ENCODE data around the gene TM2D3. TPM values are rescaled to one million over a fixed set of nuclear protein-coding genes. Genes with fewer than 3 reads are reported as not detected.

Gene TM2D3
- total RNA-seq, 1 donor from 2014 or later, result 105 TPM

- Histone ChIP-seq H3K4me3 (no peak overlapping the region), H3K27me3 (no peaks in the 10 kb centered on the region), H3K36me3 (no peaks in the 10 kb centered on the region), H3K4me1 (no peaks in the 10 kb centered on the region), H3K27ac (no peak overlapping the region), H3K9me3 (no peaks in the 10 kb centered on the region)
- intact Hi-C loops (cut with DNase I), result no loop called here
- TF ChIP-seq, protein P1, sequence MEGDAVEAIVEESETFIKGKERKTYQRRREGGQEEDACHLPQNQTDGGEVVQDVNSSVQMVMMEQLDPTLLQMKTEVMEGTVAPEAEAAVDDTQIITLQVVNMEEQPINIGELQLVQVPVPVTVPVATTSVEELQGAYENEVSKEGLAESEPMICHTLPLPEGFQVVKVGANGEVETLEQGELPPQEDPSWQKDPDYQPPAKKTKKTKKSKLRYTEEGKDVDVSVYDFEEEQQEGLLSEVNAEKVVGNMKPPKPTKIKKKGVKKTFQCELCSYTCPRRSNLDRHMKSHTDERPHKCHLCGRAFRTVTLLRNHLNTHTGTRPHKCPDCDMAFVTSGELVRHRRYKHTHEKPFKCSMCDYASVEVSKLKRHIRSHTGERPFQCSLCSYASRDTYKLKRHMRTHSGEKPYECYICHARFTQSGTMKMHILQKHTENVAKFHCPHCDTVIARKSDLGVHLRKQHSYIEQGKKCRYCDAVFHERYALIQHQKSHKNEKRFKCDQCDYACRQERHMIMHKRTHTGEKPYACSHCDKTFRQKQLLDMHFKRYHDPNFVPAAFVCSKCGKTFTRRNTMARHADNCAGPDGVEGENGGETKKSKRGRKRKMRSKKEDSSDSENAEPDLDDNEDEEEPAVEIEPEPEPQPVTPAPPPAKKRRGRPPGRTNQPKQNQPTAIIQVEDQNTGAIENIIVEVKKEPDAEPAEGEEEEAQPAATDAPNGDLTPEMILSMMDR (IDR thresholded peaks at IDR 0.05), result no peak
- DNase-seq (ENCODE audit: low spot score in 2 of 2), result no peak
Observed at GRCh38 chr15:101596633-101597032, 55.5 kb downstream of the TM2D3 start.

Other genes starting within 250 kb of the TM2D3 start
- 3.9 TPM for gene PCSK6, start 162.7 kb downstream of the TM2D3 start, total RNA-seq
- 39.5 TPM for gene TARS3, start 72.1 kb upstream of the TM2D3 start, total RNA-seq
- not detected for gene OR4F6, start 151.1 kb upstream of the TM2D3 start, total RNA-seq
- not detected for gene OR4F15, start 159.8 kb upstream of the TM2D3 start, total RNA-seq

All from ascending aorta (tissue), 2 donors.